Panc1 (cell line): ENCODE results near the gene MTRFR.

Experiments
- CTCF ChIP-seq: fragments of 450-650 bp; IDR thresholded peaks from 2 replicates; pipeline ENCODE4 v1.5.1; 2017; ENCODE audit warnings: mild to moderate bottlenecking
- POLR2AphosphoS5 ChIP-seq: IDR thresholded peaks from 2 replicates; pipeline ENCODE4 v1.6.1; 2012; ENCODE audit warnings: mild to moderate bottlenecking, low read depth, low read length, moderate library complexity
- REST ChIP-seq, 2 experiments: IDR thresholded peaks; 2 replicates each; pipeline ENCODE4 v1.6.1; 2011 to 2012; ENCODE audit warnings: low read depth in 2 of 2, control low read depth in 1 of 2, low read length in 1 of 2, mild to moderate bottlenecking in 1 of 2, moderate library complexity in 1 of 2; ENCODE audit not compliant: insufficient read depth in 1 of 2
- SIN3A ChIP-seq: IDR thresholded peaks from 2 replicates; pipeline ENCODE4 v1.6.1; 2012; ENCODE audit warnings: low read depth, mild to moderate bottlenecking, low read length, moderate library complexity, borderline replicate concordance; ENCODE audit not compliant: insufficient read depth
- TCF7L2 ChIP-seq: IDR thresholded peaks from 2 replicates; pipeline ENCODE4 v1.6.1; 2011; ENCODE audit warnings: mild to moderate bottlenecking, low read depth, low read length, inconsistent platforms

GRCh38 chr12:123265851-123266678, 32.8 kb downstream of the MTRFR start:
- no peak for TF ChIP-seq CTCF
- TF ChIP-seq REST (IDR thresholded peaks at IDR 0.05; ENCODE audit: insufficient read depth in 1 of 2, low read depth in 2 of 2, low read length in 1 of 2): no peak
- TF ChIP-seq POLR2AphosphoS5: no peak
- TF ChIP-seq SIN3A: no peak
- no peak for TF ChIP-seq TCF7L2
